ENCODE results near the gene PRXL2B. TPM values are rescaled to one million over a fixed set of nuclear protein-coding genes. Genes with fewer than 3 reads are reported as not detected.

Gene PRXL2B
- total RNA-seq, 6 experiments from 2014 or later, result 5.1 to 18.6 (median 11.1) TPM

GRCh38 chr1:2640626-2641025 is 54.0 kb downstream of the PRXL2B start:
- H3K36me3 ChIP-seq, result no peaks in the 10 kb centered on the region
- no peak for ATAC-seq
- TF ChIP-seq CTCF (IDR thresholded peaks at IDR 0.05) (no peak), POLR2A (IDR thresholded peaks at IDR 0.05) (no peak)
- no peak overlapping the region for H3K27ac ChIP-seq
- 100% methylated on average over 1 of the region's 3 CpGs for WGBS (ENCODE audit: insufficient coverage, low coverage, low lambda C conversion rate, missing lambda C conversion rate)
- peaks cover 0 to 7% (median 0%) of the 10 kb centered on the region in 4 donors for H3K4me1 ChIP-seq
- intact Hi-C loops (cut with DNase I), result loop anchor here (10.0 kb wide), 2 partner anchors 76 to 86 kb away; partner anchors contain the start of gene TNFRSF14 (in 1 of the 2)
- no peak for DNase-seq
- no peak overlapping the region for H3K4me3 ChIP-seq
- no peaks in the 10 kb centered on the region for H3K27me3 ChIP-seq
- peaks cover 0 to 3% (median 0%) of the 10 kb centered on the region in 4 donors for H3K9me3 ChIP-seq

Other genes with a start within 250 kb of the PRXL2B start
- 1 to 10 TPM; 3.1 to 7.1 (median 4.5) TPM for gene MORN1, start 195.2 kb upstream of the PRXL2B start, total RNA-seq
- gene RER1, start 194.9 kb upstream of the PRXL2B start, total RNA-seq, result 100 to 1,000 TPM in 4 of 6 experiments, 10 to 100 TPM in 2; 76.5 to 166 (median 122) TPM
- gene PEX10, start 174.2 kb upstream of the PRXL2B start, total RNA-seq, result 10 to 100 TPM in 3 of 6 experiments, 1 to 10 TPM in 3; 7.4 to 24.3 (median 10.5) TPM
- 1 to 10 TPM in 5 of 6 experiments, under 1 TPM in 1; 0.37 to 4.6 (median 2.3) TPM for gene PLCH2, start 110.5 kb upstream of the PRXL2B start, total RNA-seq
- 10 to 100 TPM in 5 of 6 experiments, 1 to 10 TPM in 1; 9.6 to 18.9 (median 13.4) TPM for gene PANK4, start 60.2 kb upstream of the PRXL2B start, total RNA-seq
- under 1 TPM in 2 of 6 experiments, not detected in 4; 0.18 to 0.25 TPM for gene HES5, start 56.5 kb upstream of the PRXL2B start, total RNA-seq
- 10 to 100 TPM; 31.0 to 54.8 (median 41.1) TPM for gene TNFRSF14, start 30.4 kb upstream of the PRXL2B start, total RNA-seq
- 1 to 10 TPM in 2 of 6 experiments, not detected in 4; 1.2 to 2.0 TPM for gene MMEL1, start 46.2 kb downstream of the PRXL2B start, total RNA-seq
- under 1 TPM in 5 of 6 experiments, not detected in 1; 0.06 to 0.23 (median 0.18) TPM for gene TTC34, start 214.9 kb downstream of the PRXL2B start, total RNA-seq

All from right lobe of liver (tissue), 6 donors.